Measurements from ENCODE around the gene PGS1.

Gene PGS1

DNA sequence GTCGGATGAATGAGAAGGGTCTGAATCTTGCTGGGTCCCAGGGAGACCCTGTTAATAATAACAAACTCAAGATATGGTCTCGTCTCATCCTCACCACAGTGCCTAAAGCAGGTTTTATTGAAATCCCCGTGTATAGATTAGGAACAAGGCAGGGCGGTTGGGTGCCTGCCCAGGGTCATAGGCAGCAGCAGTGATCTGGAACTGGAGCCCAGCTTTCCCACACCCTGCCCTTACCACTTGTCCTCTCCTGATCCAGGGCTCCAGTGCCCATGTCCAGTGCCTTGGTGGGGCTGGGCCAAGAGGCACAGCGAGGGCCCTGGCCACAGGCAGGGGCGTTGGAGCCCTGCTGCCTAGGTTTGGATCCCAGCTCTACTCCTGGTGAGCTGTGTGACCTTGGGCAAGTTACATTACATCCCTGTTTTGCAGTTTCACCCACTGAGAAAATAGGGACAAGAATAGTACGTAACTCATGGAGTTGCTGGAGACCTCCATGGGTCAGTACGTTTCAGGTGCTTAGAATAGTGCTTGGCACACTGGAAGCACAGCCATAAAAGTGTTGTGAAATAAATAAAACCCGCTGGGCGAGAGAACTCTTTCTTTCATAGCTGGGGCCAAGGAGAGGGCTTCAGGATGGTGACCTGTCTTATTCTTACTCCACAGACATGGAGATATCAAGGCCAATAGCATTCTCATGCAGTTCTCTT, 32.5 kb upstream of the PGS1 start:
- DNase-seq (ENCODE audit: low read depth): no peak
- no peak overlapping the region for H3K4me3 ChIP-seq (ENCODE audit: low read depth, low read length)

DNA sequence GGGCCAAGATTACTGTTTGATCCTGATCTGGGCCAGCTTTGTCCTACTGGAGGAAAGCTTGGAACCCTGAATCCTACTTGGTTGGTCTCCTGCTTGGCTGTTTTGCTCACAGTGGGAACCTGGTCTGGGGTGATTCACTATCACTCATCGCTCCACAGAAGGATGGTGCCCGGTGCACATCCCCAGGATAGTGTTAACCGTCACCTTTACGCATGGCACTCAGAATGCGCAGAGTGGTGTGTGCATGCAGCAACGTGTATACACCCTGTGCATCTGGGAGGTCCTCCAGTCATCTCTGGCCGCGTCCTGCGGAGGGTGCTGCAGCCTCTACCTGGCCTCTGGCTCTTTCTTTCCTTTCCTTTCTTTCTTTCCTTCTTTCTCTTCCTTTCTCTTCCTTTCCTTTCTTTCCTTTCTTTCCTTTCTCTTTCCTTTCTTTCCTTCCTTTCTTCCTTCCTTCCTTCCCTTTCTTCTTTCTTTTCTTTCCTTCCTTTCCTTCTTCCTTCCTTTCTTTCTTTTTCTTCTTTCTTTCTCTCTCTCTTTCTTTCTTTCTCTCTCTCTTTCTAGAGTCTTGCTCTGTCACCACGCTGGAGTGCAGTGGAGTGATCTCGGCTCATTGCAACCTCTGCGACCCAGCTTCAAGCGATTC, 31.7 kb upstream of the PGS1 start:
- H3K4me3 ChIP-seq (ENCODE audit: low read depth, low read length): no peak overlapping the region
- DNase-seq (ENCODE audit: low read depth): no peak

GRCh38 chr17:78347453-78347852, 31.0 kb upstream of the PGS1 start:
- no peak for DNase-seq (ENCODE audit: low read depth)
- no peak overlapping the region for H3K4me3 ChIP-seq (ENCODE audit: low read depth, low read length)

- no peak for DNase-seq (ENCODE audit: low read depth)
- no peak overlapping the region for H3K4me3 ChIP-seq (ENCODE audit: low read depth, low read length)
These were observed 30.2 kb upstream of the PGS1 start for GRCh38 chr17:78348055-78348770.

- H3K4me3 ChIP-seq (ENCODE audit: low read depth, low read length): no peak overlapping the region
- no peak for DNase-seq (ENCODE audit: low read depth)
These were observed 28.4 kb upstream of the PGS1 start for GRCh38 chr17:78349891-78350642.

- no peak overlapping the region for H3K4me3 ChIP-seq (ENCODE audit: low read depth, low read length)
- DNase-seq (ENCODE audit: low read depth): peak; percentile 99
These were observed 26.9 kb upstream of the PGS1 start for GRCh38 chr17:78351449-78352006.

- DNase-seq (ENCODE audit: low read depth): no peak
- H3K4me3 ChIP-seq (ENCODE audit: low read depth, low read length): peak overlapping the region; percentile 40
These were observed 24.6 kb upstream of the PGS1 start for GRCh38 chr17:78353834-78354233.

DNA sequence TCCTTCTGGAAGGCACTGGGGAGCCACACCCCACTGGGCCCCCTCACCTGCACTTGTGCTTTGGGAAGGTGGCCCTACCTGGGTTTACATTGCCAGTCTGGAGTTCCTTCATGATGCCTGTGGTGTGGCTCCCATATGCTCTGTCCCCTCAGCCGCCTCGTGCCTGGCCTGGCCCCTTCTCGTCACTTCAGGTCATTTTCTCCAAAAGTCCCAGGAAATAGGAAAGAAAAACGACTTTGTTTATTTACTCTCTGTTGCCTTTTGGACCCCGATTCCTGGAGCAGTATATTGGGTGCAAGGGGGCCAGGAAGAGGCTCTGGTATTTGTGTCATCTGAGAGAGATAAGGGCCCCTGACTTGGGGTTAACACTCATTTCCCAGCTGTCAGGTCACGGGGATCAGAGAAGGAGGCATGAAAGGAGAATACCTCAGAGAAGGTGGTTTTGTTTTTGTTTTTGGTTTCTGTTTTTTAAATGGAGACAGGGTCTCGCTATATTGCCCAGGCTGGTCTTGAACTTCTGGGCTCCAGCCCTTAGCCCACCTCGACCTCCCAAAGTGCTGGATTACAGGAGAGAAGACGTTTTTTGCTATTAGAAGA, 23.3 kb upstream of the PGS1 start:
- DNase-seq (ENCODE audit: low read depth): no peak
- no peak overlapping the region for H3K4me3 ChIP-seq (ENCODE audit: low read depth, low read length)

DNA sequence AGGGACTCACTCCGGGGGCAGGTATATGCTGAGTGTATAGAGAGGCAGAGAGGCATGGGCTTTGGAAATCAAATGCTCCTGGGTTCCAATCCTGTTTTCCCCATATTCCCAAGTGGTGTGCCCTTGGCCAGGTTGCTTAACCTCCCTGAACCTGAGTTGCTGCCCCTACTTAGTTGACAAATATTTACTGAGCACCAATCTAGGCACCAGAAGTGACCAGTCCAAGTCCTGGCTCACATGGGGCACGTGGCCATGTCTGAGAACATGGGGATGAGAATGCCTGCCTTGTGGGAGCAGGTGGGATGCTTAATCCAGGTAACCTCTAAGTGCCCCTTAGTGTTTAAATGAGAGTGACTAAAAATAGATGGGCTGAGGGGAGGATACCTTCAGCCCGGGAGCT, 22.7 kb upstream of the PGS1 start:
- H3K4me3 ChIP-seq (ENCODE audit: low read depth, low read length): no peak overlapping the region
- no peak for DNase-seq (ENCODE audit: low read depth)

- H3K4me3 ChIP-seq (ENCODE audit: low read depth, low read length): peak overlapping the region; percentile 31
- peak; percentile 80 for DNase-seq (ENCODE audit: low read depth)
These were observed 22.2 kb upstream of the PGS1 start for GRCh38 chr17:78356101-78356713.

DNA sequence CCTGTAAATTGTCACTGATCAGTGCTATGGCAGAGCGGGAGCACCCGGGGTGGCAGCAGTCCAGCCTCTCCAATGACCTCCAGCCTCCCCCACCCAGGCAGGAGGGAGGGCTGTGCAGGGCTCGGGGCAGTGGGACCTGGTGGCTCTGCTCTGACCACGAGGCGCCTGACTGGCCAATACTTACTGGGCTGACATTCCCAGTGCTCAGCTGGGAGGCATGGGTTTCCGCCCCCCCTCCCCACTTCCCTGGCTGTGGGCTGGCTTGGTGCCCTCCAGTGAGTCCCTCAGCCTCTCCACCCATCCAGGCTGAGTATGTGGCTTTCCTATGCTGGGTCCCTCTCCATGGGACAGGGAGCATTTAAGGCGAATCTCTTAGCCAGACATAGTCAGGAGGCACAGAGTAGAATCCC, 21.3 kb upstream of the PGS1 start:
- DNase-seq (ENCODE audit: low read depth): no peak
- peak overlapping the region; percentile 92 for H3K4me3 ChIP-seq (ENCODE audit: low read depth, low read length)

DNA sequence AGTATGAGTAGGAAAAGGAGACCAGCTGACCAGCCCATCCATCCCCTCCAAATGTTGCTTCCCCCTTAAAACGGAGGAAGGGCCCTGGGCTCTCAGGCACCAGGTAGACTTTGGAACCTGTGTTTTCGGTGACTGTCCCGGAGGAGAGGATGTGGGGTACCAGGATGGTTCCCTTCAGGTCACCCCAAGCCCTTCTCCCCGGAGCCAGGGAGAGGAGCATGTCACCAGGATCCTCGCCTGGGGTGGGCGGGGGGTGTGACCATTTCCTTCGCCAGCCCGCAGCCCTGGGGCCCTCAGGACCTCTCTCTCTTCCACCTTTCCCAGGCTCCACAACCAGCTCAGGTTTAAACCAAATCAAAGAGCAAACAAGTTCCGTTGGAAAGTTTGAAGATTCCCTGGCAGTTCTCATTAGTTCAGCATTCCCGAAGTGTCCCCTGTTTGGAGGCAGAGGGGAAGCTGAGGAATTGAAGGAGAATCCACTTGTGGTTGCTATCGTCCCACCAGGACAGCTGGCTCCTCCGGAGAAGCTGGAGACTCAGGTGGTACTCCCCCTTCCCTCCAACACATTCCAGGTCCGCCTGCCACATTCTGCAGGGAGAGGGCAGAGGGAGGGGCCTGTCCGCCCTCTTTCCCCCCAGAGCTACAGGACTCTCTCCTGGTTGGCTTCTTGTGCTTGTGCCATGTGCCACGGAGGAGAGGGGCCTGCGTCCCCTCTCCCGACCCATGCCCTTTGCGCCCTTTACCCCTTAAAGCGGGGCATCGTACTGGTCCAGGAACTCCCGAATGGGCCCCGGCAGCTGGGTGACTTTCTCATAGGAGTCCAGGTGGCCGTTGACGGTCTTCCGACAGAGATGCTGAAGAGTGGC, 20.5 kb upstream of the PGS1 start:
- no peak for DNase-seq (ENCODE audit: low read depth)
- H3K4me3 ChIP-seq (ENCODE audit: low read depth, low read length): peak overlapping the region; percentile 92

GRCh38 chr17:78358538-78359320, 19.7 kb upstream of the PGS1 start:
- no peak for DNase-seq (ENCODE audit: low read depth)
- peak overlapping the region; percentile 92 for H3K4me3 ChIP-seq (ENCODE audit: low read depth, low read length)

DNA sequence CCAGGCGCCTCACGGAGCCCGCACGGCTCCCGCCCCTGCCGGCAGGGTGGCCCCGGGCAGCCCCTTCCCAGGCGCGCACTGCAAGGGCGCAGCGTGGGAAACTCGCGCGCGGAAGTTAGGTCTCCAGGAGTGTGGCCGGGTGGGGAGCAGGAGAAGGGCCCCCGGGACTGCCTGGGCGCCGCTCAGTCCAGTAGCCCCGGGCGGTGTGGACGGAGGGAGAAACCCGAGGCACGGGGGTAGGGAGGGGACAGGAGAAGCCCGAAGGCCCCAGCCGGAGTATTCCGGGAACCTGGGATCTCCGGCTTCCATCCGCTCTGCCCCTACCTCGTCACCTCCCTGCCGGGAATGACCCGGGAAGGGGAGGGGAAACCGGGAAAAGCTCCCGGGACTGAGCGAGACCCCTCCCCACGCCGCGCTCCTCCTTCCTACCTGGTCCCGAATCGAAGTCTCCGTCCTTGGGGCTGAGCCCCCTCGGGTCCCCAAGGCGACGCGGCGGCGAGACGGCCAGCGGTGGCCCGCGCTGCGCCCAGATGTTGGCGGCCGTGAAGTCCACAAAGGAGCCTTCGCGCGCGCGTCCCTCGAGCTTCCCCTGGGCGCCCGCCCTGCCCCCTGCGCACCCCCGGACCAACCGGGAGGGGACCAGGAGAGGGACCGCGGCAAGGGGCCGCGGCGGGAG, 19.0 kb upstream of the PGS1 start:
- H3K4me3 ChIP-seq (ENCODE audit: low read depth, low read length): peak overlapping the region; percentile 92
- no peak for DNase-seq (ENCODE audit: low read depth)

DNA sequence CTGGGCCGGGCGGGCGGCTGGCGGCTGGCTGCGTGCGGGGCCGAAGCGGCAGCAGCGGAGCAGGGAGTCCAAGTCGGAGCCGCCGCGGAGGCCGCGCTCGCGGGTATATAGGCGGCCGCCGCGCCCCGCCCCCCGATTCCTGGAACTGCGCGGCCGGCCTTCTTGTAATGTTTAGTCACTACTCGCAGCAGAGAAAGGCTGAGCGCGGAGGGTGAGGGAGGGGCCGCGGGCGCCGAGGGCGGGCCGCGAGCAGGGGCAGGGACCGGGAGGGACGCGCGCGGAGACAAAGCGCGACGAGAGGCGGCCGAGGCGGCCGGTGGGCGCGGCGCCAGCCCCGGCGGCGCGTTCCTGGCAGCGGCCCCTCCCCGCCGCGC, 18.5 kb upstream of the PGS1 start, which contains the start of gene SOCS3:
Gene SOCS3, minus strand, starts transcription at position 81 of the 374 bp plus-strand sequence. CDS start 982 bp downstream, outside the sequence.
- peak within 1 kb of the TSS; percentile 92 for H3K4me3 ChIP-seq (ENCODE audit: low read depth, low read length)
- DNase-seq (ENCODE audit: low read depth): peak; percentile 88

DNA sequence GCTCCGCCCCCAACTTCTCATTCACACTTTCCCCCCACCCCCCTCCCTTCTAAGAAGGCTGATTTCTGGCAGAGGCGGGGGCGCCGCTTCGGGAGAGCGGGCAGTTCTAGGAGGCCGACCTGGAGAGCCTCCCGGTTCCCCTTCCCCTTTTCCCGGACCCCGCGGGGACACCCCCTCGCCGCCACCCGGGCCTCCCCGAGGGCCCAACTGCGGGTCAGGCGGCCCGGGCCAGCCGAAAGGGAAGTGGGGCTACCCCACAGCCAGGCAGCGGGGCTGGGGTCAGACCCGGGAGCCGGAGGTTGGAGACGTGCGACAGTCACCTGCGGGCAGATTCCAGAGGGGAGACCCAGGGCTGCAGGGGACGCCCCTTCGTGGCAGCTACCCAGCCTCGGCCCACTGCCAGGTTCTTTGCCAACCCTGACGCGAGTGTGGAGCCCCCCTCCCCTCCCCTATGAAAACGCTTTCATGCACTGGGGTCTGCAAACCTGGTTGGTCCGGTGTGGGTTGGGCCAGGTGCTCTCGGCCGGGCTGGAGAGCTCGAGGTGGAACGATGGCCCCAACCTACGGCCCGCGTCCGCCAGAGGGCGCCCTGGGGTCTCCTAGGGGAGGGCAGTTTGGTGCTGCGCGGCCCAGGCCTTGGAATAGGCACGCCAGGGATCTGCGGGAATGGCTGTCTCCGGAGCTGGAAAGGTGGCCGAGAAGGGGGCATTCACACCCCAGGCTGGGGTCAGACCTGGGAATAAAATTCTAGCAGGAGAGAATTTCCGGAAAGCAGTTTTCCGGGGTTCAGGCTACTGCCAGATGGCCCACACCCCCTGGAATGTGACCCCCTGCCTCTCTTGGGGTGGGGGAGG, 17.9 kb upstream of the PGS1 start:
- peak overlapping the region; percentile 92 for H3K4me3 ChIP-seq (ENCODE audit: low read depth, low read length)
- no peak for DNase-seq (ENCODE audit: low read depth)
